Measurements from ENCODE around the gene PIEZO1. TPM values are rescaled to one million over a fixed set of nuclear protein-coding genes. Genes with fewer than 3 reads are reported as not detected.

The PIEZO1 gene
- total and polyA plus RNA-seq, 2 donors (not counting 3 experiments of a cell fraction or from before 2014, with no cell fraction given): 298 to 322 TPM

DNA sequence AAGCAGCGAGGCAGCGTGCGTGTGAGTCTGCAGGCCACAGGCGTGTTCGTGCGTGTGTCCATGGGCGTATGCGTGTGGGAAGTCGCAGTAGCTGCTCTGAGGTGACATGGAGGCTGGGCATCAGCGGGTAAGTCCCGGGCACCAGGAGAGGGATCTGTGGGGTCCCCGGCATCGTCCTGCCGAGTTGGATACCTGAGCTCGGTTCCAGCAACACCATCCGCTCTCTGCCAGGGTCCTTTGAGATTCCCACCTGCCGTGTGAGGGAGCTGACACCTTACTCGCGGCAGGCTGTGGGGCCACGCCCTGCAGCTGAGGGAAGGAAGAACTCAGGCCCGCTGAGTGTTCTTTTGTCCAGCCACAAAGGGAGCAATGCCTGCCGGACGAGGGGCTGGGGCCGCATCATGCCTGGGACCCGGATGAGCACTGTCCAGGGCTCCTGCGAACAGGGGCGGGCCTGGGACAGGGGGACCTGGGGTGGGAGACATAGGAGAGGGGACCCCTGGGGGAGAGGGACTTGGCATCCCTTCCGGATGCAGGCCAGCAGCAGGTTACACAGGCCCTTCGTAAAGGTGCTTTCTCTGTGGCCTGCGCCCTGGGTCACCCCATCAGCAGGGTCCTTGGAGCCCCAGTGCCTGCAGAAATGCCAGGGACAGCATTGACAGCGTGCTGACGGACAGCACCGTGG lies 93.7 kb downstream of the PIEZO1 start:
- Histone ChIP-seq H3K4me3 (replicated peaks in 1 of 3; ENCODE audit: insufficient read depth in 1 of 3, low read depth in 1 of 3, low read length in 3 of 3) (no peak overlapping the region), H3K4me1 (ENCODE audit: control insufficient read depth, extremely low read depth, insufficient read depth, low read length) (no peaks in the 10 kb centered on the region), H3K9ac (replicated peaks; ENCODE audit: extremely low read depth, insufficient read depth, low read length) (no peak overlapping the region), H4K20me1 (replicated peaks; ENCODE audit: control insufficient read depth, extremely low read depth, insufficient read depth, low read length) (no peaks in the 10 kb centered on the region), H3K9me3 (replicated peaks; ENCODE audit: control insufficient read depth, insufficient read depth, low read length) (no peaks in the 10 kb centered on the region), H3K79me2 (ENCODE audit: control insufficient read depth, insufficient read depth, low read length) (no peaks in the 10 kb centered on the region), H3K36me3 (ENCODE audit: control insufficient read depth in 2 of 2, extremely low read depth in 1 of 2, insufficient read depth in 2 of 2, low read length in 2 of 2) (no peaks in the 10 kb centered on the region), H3K4me2 (ENCODE audit: insufficient read depth, low read length) (no peak overlapping the region), H2AFZ (ENCODE audit: low read depth, low read length) (no peak overlapping the region), H3K27ac (ENCODE audit: insufficient read depth, low read depth, low read length) (no peak overlapping the region), H3K9me1 (replicated peaks; ENCODE audit: control insufficient read depth, extremely low read depth, insufficient read depth, low read length) (no peaks in the 10 kb centered on the region), H3K27me3 (ENCODE audit: control insufficient read depth in 2 of 2, insufficient read depth in 2 of 2, low read length in 2 of 2) (peaks cover 0 to 2% of the 10 kb centered on the region in 2 experiments)
- POLR2A ChIA-PET: no interaction called here
- no peak for TF ChIP-seq GATA2 (IDR thresholded peaks at IDR 0.05; ENCODE audit: insufficient read depth, insufficient read length, low read depth, low read length)
- TF ChIP-seq MYC (IDR thresholded peaks at IDR 0.05; ENCODE audit: low read depth, low read length): no peak
- TF ChIP-seq POLR2AphosphoS5 (IDR thresholded peaks at IDR 0.05; ENCODE audit: insufficient read depth, low read depth, low read length): no peak
- no peak for TF ChIP-seq JUN (IDR thresholded peaks at IDR 0.05; ENCODE audit: borderline replicate concordance, insufficient read depth, insufficient read length, low read depth)
- TF ChIP-seq MAX (IDR thresholded peaks at IDR 0.05; ENCODE audit: insufficient read depth, insufficient read length): no peak
- TF ChIP-seq EZH2 (IDR thresholded peaks at IDR 0.05; ENCODE audit: borderline replicate concordance, low read depth, low read length, severe bottlenecking): no peak
- TF ChIP-seq POLR2A (IDR thresholded peaks at IDR 0.05; ENCODE audit: low read depth, low read length): no peak
- DNase-seq (ENCODE audit: low read depth, low spot score): no peak
- no TSS peak for BruUV-seq (replicated peaks)
- intact Hi-C loops (cut with micrococcal nuclease): no loop called here
- CTCF ChIA-PET: no interaction called here
- FAIRE-seq: no peak
- dilution Hi-C loops (cut with MboI; ENCODE audit: extremely low pct_ligation_motif_present, low sequenced_read_pairs): no loop called here
